ENCODE measurements around the gene CILP2. TPM values are rescaled to one million over a fixed set of nuclear protein-coding genes. Genes with fewer than 3 reads are reported as not detected.

Gene CILP2
- total RNA-seq, 2 experiments from 2014 or later = 0.16 to 0.24 TPM

GRCh38 chr19:19550972-19551852, 13.1 kb downstream of the CILP2 start:
- no peak for ATAC-seq
- POLR2A ChIA-PET = interaction anchor here (1.9 kb wide), 1 partner anchor 36 kb away, joined by 5 read pairs; the partner anchor contains the start of genes NDUFA13 and TSSK6
- Mint-ChIP-seq H3K4me3 (no peak overlapping the region), H3K36me3 (ENCODE audit: low read depth) (no peaks in the 10 kb centered on the region), H3K27ac (peak overlapping the region; percentile 50), H3K4me1 (ENCODE audit: low read depth) (peaks cover 8% of the 10 kb centered on the region), H3K27me3 (ENCODE audit: low read depth) (peaks cover 3% of the 10 kb centered on the region), H3K9me3 (ENCODE audit: insufficient read depth) (peaks cover 4% of the 10 kb centered on the region)
- CTCF ChIA-PET = interaction anchor here (1.1 to 2.7 kb wide), 4 partner anchors 9 to 93 kb away, joined by 4 to 18 read pairs (median 6); partner anchors contain the start of gene GMIP
- DNase-seq = no peak

- no peak for DNase-seq
- no peak overlapping the region for H3K4me3 Mint-ChIP-seq
- H3K27me3 Mint-ChIP-seq (ENCODE audit: low read depth) = peaks cover 3% of the 10 kb centered on the region
- peaks cover 4% of the 10 kb centered on the region for H3K9me3 Mint-ChIP-seq (ENCODE audit: insufficient read depth)
- no peak for ATAC-seq
- ChIA-PET POLR2A (interaction anchor here (1.9 kb wide), 1 partner anchor 36 kb away, joined by 5 read pairs; the partner anchor contains the start of genes NDUFA13 and TSSK6), CTCF (interaction anchor here (1.1 to 2.7 kb wide), 4 partner anchors 9 to 92 kb away, joined by 4 to 18 read pairs (median 6); partner anchors contain the start of gene GMIP)
- H3K36me3 Mint-ChIP-seq (ENCODE audit: low read depth) = no peaks in the 10 kb centered on the region
- no peak overlapping the region for H3K27ac Mint-ChIP-seq
- H3K4me1 Mint-ChIP-seq (ENCODE audit: low read depth) = peaks cover 8% of the 10 kb centered on the region
These were observed 13.8 kb downstream of the CILP2 start for GRCh38 chr19:19551853-19552192.

GRCh38 chr19:19552798-19553197, 14.7 kb downstream of the CILP2 start:
- no peak overlapping the region for H3K4me3 Mint-ChIP-seq
- no peaks in the 10 kb centered on the region for H3K36me3 Mint-ChIP-seq (ENCODE audit: low read depth)
- no peak overlapping the region for H3K27ac Mint-ChIP-seq
- POLR2A ChIA-PET = interaction anchor here (0.6 kb wide), 1 partner anchor 20 kb away, joined by 4 read pairs; no protein-coding TSS in a partner anchor
- DNase-seq (no peak), ATAC-seq (peak; percentile 48)
- peaks cover 4% of the 10 kb centered on the region for H3K9me3 Mint-ChIP-seq (ENCODE audit: insufficient read depth)
- CTCF ChIA-PET = interaction anchor here (0.7 to 3.3 kb wide), 19 partner anchors 9 to 180 kb away, joined by 3 to 27 read pairs (median 3); partner anchors contain the start of genes GMIP, NDUFA13 and TSSK6
- peaks cover 8% of the 10 kb centered on the region for H3K4me1 Mint-ChIP-seq (ENCODE audit: low read depth)
- H3K27me3 Mint-ChIP-seq (ENCODE audit: low read depth) = peaks cover 3% of the 10 kb centered on the region

GRCh38 chr19:19553670-19554069, 15.6 kb downstream of the CILP2 start:
- Mint-ChIP-seq H3K4me1 (ENCODE audit: low read depth) (peaks cover 8% of the 10 kb centered on the region), H3K9me3 (ENCODE audit: insufficient read depth) (peaks cover 4% of the 10 kb centered on the region), H3K27ac (no peak overlapping the region), H3K4me3 (no peak overlapping the region), H3K36me3 (ENCODE audit: low read depth) (no peaks in the 10 kb centered on the region), H3K27me3 (ENCODE audit: low read depth) (peaks cover 3% of the 10 kb centered on the region)
- DNase-seq = no peak
- ChIA-PET CTCF (interaction anchor here (0.9 to 3.3 kb wide), 18 partner anchors 10 to 348 kb away, joined by 3 to 27 read pairs (median 5); partner anchors contain the start of genes GMIP, LPAR2, NDUFA13 and TSSK6), POLR2A (no interaction called here)
- no peak for ATAC-seq

- POLR2A ChIA-PET = interaction anchor here (1.0 kb wide), 1 partner anchor 58 kb away, joined by 3 read pairs; no protein-coding TSS in a partner anchor
- CTCF ChIA-PET = interaction anchor here (0.8 to 3.3 kb wide), 25 partner anchors 10 to 347 kb away, joined by 3 to 27 read pairs (median 5); partner anchors contain the start of genes CILP2, GMIP, LPAR2 and NDUFA13
These were observed 16.3 kb downstream of the CILP2 start for GRCh38 chr19:19554074-19555023.

GRCh38 chr19:19558055-19558454, 20.0 kb downstream of the CILP2 start:
- Mint-ChIP-seq H3K27ac (no peak overlapping the region), H3K4me3 (no peak overlapping the region), H3K9me3 (ENCODE audit: insufficient read depth) (no peaks in the 10 kb centered on the region), H3K36me3 (ENCODE audit: low read depth) (peaks cover 29% of the 10 kb centered on the region), H3K27me3 (ENCODE audit: low read depth) (no peaks in the 10 kb centered on the region), H3K4me1 (ENCODE audit: low read depth) (peaks cover 28% of the 10 kb centered on the region)
- ChIA-PET POLR2A (interaction anchor here (0.7 kb wide), 2 partner anchors 68 to 84 kb away, joined by 3 to 4 read pairs; no protein-coding TSS in a partner anchor), CTCF (interaction anchor here (1.1 kb wide), 2 partner anchors 48 to 86 kb away, joined by 3 read pairs; partner anchors contain the start of gene GMIP)
- no peak for ATAC-seq
- DNase-seq = no peak

More at GRCh38 chr19:19554074-19555023, 16.3 kb downstream of the CILP2 start:
- H3K27ac Mint-ChIP-seq = no peak overlapping the region
- ATAC-seq (peak; percentile 61), DNase-seq (peak; percentile 70)
- H3K27me3 Mint-ChIP-seq (ENCODE audit: low read depth) = no peaks in the 10 kb centered on the region
- H3K36me3 Mint-ChIP-seq (ENCODE audit: low read depth) = peaks cover 5% of the 10 kb centered on the region
- no peak overlapping the region for H3K4me3 Mint-ChIP-seq
- peaks cover 13% of the 10 kb centered on the region for H3K4me1 Mint-ChIP-seq (ENCODE audit: low read depth)
- H3K9me3 Mint-ChIP-seq (ENCODE audit: insufficient read depth) = peaks cover 4% of the 10 kb centered on the region

- no peak overlapping the region for H3K27ac Mint-ChIP-seq
- H3K27me3 Mint-ChIP-seq (ENCODE audit: low read depth) = no peaks in the 10 kb centered on the region
- ChIA-PET CTCF (interaction anchor here (1.1 kb wide), 2 partner anchors 48 to 85 kb away, joined by 3 read pairs; partner anchors contain the start of gene GMIP), POLR2A (interaction anchor here (0.7 kb wide), 2 partner anchors 67 to 84 kb away, joined by 3 to 4 read pairs; no protein-coding TSS in a partner anchor)
- ATAC-seq (no peak), DNase-seq (no peak)
- peaks cover 29% of the 10 kb centered on the region for H3K36me3 Mint-ChIP-seq (ENCODE audit: low read depth)
- H3K4me3 Mint-ChIP-seq = no peak overlapping the region
- H3K9me3 Mint-ChIP-seq (ENCODE audit: insufficient read depth) = no peaks in the 10 kb centered on the region
- peaks cover 29% of the 10 kb centered on the region for H3K4me1 Mint-ChIP-seq (ENCODE audit: low read depth)
These were observed 20.6 kb downstream of the CILP2 start for GRCh38 chr19:19558636-19559035.

- ChIA-PET POLR2A (interaction anchor here (1.1 kb wide), 1 partner anchor 66 kb away, joined by 3 read pairs; no protein-coding TSS in a partner anchor), CTCF (interaction anchor here (1.4 to 1.8 kb wide), 2 partner anchors 8 to 27 kb away, joined by 4 to 6 read pairs; no protein-coding TSS in a partner anchor)
- Mint-ChIP-seq H3K27me3 (ENCODE audit: low read depth) (no peaks in the 10 kb centered on the region), H3K9me3 (ENCODE audit: insufficient read depth) (no peaks in the 10 kb centered on the region), H3K4me1 (ENCODE audit: low read depth) (peaks cover 22% of the 10 kb centered on the region), H3K27ac (peak overlapping the region; percentile 49), H3K36me3 (ENCODE audit: low read depth) (peaks cover 37% of the 10 kb centered on the region), H3K4me3 (no peak overlapping the region)
- ATAC-seq (no peak), DNase-seq (no peak)
These were observed 21.9 kb downstream of the CILP2 start for GRCh38 chr19:19559931-19560330.

- no peak for ATAC-seq
- Mint-ChIP-seq H3K4me1 (ENCODE audit: low read depth) (peaks cover 22% of the 10 kb centered on the region), H3K4me3 (no peak overlapping the region), H3K36me3 (ENCODE audit: low read depth) (peaks cover 49% of the 10 kb centered on the region), H3K9me3 (ENCODE audit: insufficient read depth) (no peaks in the 10 kb centered on the region), H3K27me3 (ENCODE audit: low read depth) (no peaks in the 10 kb centered on the region), H3K27ac (peak overlapping the region; percentile 43)
- ChIA-PET CTCF (interaction anchor here (1.2 kb wide), 1 partner anchor 9 kb away, joined by 3 read pairs; no protein-coding TSS in a partner anchor), POLR2A (interaction anchor here (0.8 kb wide), 1 partner anchor 55 kb away, joined by 3 read pairs; no protein-coding TSS in a partner anchor)
- no peak for DNase-seq
These were observed 24.0 kb downstream of the CILP2 start for GRCh38 chr19:19561946-19562664.

- Mint-ChIP-seq H3K27ac (peak overlapping the region; percentile 43), H3K4me1 (ENCODE audit: low read depth) (peaks cover 22% of the 10 kb centered on the region), H3K9me3 (ENCODE audit: insufficient read depth) (no peaks in the 10 kb centered on the region), H3K4me3 (no peak overlapping the region), H3K27me3 (ENCODE audit: low read depth) (no peaks in the 10 kb centered on the region), H3K36me3 (ENCODE audit: low read depth) (peaks cover 53% of the 10 kb centered on the region)
- ATAC-seq = peak; percentile 51
- ChIA-PET POLR2A (interaction anchor here (0.8 kb wide), 1 partner anchor 54 kb away, joined by 3 read pairs; no protein-coding TSS in a partner anchor), CTCF (interaction anchor here (1.2 kb wide), 1 partner anchor 10 kb away, joined by 3 read pairs; no protein-coding TSS in a partner anchor)
- DNase-seq = peak; percentile 42
These were observed 24.7 kb downstream of the CILP2 start for GRCh38 chr19:19562665-19563347.
